Measurements from ENCODE around the gene CRY2. TPM values are rescaled to one million over a fixed set of nuclear protein-coding genes. Genes with fewer than 3 reads are reported as not detected.
"Not testable (repeated sequence)": the region's sequence is repeated elsewhere in the genome, so short reads cannot be mapped to it uniquely, and the experiment has no call there.

Gene CRY2
- total RNA-seq, 1 donor from 2014 or later, result 68.3 TPM

- no peak for ATAC-seq (ENCODE audit: poor library complexity)
- intact Hi-C loops (cut with DNase I), result no loop called here
- no peak for DNase-seq
These were observed 57.8 kb downstream of the CRY2 start for GRCh38 chr11:45905095-45905494.

GRCh38 chr11:45905576-45905975 is 58.3 kb downstream of the CRY2 start:
- DNase-seq; ATAC-seq (ENCODE audit: poor library complexity); intact Hi-C loops (cut with DNase I): not testable (repeated sequence)

- intact Hi-C loops (cut with DNase I), result no loop called here
- DNase-seq (no peak), ATAC-seq (ENCODE audit: poor library complexity) (no peak)
These were observed 58.9 kb downstream of the CRY2 start for GRCh38 chr11:45906096-45906682.

DNA sequence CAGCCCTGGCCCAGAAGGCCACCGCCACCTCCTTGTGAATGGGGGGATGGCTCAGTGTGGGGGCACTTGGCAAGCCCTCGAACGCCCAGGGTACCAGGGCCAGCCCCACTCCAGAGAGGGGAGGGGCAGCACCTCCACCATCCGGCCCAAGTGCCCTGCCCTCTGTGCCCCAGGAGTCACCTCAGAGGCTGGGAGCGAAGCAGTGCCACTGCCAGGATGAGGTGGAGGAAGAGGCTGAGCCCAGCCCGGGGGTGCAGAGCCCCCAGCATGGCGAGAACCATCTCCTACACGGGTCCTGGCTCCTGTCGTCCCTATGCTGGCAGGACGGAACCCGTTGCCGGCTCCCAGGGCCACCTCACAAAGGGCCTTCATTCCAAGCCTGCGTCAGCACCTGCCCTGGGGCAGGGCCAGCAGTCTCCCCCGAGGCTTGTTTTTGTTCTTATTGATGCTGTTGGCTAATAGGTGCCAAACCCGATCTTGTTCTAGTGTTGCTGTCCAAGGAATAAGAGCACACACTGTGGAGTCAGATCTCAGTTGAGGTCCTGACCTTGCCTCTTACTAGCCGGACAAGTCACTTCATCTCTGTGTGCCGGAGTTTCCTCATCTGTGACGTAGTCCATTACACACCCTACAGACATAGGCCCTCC is 59.8 kb downstream of the CRY2 start, which contains the start of gene FREY1:
Gene FREY1 (minus strand): TSS at position 307 of the 647 bp plus-strand sequence. CDS start 26 bp downstream, at position 281.
- intact Hi-C loops (cut with DNase I), result no loop called here
- DNase-seq (no peak), ATAC-seq (ENCODE audit: poor library complexity) (peak; percentile 8)

DNA sequence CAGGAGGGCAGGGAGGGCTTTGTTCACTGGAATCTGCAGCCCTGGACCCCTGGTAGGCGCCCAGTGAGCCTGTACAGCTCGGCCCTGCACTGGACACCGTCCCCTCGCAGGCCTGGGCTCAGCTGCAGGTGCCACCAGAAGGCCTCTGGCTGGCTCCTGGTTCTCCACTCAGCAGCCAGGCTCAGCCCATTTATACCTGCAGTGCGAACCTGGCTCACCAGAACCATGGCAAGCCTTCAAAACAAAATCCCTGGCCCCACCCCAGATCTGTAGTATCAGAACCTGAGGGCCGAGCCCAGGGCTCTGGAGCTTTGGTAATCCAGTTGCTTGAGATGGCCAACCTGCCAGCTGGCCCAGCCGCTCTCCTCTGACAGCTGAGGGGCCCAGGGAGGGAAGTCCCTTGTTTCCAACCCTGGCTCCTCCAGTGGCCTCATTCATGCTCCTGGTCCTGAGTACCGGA is 60.7 kb downstream of the CRY2 start:
- ATAC-seq (ENCODE audit: poor library complexity), result peak; percentile 18
- DNase-seq, result no peak
- intact Hi-C loops (cut with DNase I), result no loop called here

DNA sequence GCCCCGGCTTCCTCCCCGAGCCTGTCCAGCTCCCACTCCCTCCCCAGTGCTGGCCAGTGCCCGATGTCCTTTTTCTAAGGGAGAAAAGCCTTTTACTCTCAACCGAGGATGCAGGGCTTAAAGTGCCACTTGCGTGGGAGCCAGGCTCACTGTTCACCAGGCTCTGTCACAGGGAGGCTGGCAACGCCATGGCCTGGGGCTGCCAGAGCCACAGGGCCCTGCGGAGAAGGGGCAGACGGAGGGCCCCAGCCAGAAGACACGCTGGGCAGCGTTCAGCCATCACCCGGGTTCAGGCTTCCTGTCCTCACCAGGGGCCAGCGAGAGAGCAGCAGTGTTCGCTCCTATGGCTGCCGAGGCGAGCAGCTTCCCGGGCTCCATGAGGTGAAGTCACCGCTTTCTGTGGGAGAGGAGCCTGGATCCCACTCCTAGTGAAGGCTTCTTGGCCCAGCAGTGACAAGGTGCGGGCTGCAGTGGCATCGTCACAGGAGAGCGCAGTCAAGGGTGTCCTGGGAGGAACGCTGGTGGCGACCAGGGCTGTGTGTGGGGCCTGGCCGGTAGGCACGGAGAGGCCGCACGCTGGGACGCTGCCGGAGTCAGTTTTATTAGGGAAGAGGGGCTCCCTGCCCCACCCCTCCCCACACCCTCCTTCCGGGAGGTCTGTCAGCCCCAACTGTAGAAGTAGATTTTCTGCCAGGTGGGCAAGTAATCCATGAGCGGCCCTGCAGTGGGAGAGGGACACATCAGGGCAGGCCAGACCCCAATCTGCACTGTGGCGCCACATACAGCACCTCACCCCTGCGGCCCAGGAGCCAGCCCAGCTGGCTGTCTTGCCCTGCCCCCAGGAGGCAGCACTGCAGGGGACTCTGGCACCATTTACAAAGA is 62.6 kb downstream of the CRY2 start:
- intact Hi-C loops (cut with DNase I), result no loop called here
- ATAC-seq (ENCODE audit: poor library complexity), result no peak
- no peak for DNase-seq

DNA sequence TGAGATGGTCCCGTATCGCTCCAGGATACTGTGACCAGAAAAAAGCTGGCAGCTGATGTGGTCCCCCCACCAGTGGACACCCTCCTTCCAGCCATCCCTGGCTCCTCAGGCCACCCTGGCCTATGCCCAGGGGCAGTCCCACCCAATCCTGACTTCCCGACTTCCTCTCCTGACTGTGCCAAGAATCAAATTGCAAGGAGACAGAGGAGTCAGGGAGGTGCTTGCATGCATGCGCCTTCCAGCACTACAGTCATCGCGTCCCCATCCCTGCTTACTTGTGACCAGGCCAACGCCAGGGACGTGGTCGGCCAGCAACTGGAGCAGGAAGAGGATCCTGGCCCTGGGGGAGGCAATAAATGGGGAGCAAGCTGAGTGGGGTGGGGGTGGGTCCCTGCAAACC is 63.3 kb downstream of the CRY2 start:
- intact Hi-C loops (cut with DNase I), result no loop called here
- ATAC-seq (ENCODE audit: poor library complexity) (no peak), DNase-seq (no peak)

- ATAC-seq (ENCODE audit: poor library complexity) (no peak), DNase-seq (no peak)
- intact Hi-C loops (cut with DNase I), result no loop called here
These were observed 66.2 kb downstream of the CRY2 start for GRCh38 chr11:45913514-45913913.

DNA sequence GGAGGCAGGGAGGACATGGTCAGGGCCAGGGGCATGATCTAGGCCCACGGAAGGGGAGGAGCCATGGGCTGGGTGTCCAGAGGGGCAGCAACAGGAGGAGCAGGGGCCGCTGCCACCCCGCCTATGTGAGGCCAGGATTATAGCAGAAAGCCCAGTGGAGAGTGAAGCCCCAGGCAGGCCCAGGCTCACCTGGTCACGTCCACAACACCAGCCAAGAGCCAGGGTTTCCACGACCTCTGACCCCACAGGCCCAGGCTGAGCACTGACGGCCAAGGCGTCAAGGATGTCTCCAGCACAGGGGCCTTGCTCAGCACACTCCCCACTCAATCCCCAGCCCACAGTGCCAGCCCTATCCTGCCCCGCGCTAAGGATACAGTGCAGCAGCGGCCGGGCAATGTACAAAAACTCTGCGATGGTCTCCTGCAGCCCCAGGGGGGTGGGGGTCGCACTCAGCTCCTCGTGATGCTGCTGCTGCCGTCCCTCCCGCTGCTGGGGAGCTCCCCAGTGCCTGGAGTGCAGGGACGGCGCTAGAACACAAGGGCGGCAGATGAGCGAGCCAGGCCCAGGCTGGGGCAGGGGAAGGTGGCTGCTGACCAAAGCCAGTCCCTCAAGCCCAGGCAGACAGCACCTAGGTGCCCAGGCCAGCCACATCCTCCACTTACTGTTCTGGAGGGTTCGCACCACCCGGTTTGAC is 66.8 kb downstream of the CRY2 start:
- DNase-seq (no peak), ATAC-seq (ENCODE audit: poor library complexity) (no peak)
- intact Hi-C loops (cut with DNase I), result no loop called here

GRCh38 chr11:45915446-45915845 is 68.2 kb downstream of the CRY2 start:
- intact Hi-C loops (cut with DNase I), result loop anchor here (5.0 kb wide), 1 partner anchor 58 kb away; no protein-coding TSS in a partner anchor
- DNase-seq (no peak), ATAC-seq (ENCODE audit: poor library complexity) (no peak)

DNA sequence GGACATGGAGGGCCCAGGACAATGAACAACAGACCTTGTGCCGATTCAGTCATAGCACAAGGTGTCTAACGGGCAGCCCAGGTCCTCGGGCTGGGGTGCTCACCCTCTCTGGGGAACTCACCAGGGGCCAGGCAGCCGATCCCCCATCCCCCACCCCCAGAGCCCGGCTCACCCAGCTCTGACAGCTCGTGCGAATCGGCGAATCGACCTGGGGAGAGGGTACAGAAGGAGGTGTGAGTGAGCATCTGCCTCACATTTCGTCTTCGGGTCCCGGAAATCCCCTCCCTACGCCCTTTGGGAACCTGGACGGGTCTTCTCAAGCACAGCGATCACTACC is 70.0 kb downstream of the CRY2 start:
- intact Hi-C loops (cut with DNase I), result loop anchor here (5.0 kb wide), 1 partner anchor 60 kb away; no protein-coding TSS in a partner anchor
- DNase-seq (no peak), ATAC-seq (ENCODE audit: poor library complexity) (no peak)

GRCh38 chr11:45917623-45918330 is 70.5 kb downstream of the CRY2 start, which contains the start of gene PEX16:
TSS of gene PEX16 (minus strand) at chr11:45917877. CDS start at chr11:45917811, 66 bp downstream.
- intact Hi-C loops (cut with DNase I), result loop anchor here (5.0 kb wide), 1 partner anchor 60 kb away; no protein-coding TSS in a partner anchor
- ATAC-seq (ENCODE audit: poor library complexity), result peak; percentile 96
- DNase-seq, result peak; percentile 98

DNA sequence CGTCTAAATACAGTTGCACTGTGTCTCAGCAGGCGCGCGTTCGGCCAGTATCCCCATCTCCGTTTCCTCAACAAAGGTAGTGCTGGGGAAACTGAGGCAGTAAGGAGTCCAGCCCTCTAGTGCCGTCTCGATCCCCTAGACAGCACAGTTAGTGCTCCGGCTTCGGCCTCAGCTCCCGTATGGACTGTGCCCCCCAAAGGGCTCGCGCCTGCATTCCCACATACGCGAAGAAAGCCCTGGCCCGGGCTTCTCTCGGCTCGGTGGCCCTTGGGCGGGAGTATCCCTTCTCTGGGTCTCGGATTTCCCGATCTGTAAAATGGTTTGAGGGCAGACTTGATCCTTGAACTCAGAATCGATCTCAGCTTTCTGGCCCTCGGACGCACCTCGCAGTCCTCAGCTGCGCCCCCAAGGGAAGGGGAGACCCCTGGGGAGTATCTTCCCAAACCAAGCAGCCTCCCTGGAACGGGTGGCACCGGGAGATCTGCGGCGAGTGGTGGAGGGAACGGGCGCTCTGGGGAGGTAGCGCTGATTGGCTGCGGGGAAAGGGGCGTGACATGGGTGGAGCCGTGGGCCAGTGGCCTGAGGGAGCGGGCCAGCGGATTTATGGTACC is 71.2 kb downstream of the CRY2 start:
- ATAC-seq (ENCODE audit: poor library complexity) (peak; percentile 91), DNase-seq (peak; percentile 91)
- intact Hi-C loops (cut with DNase I), result loop anchor here (5.0 kb wide), 1 partner anchor 61 kb away; no protein-coding TSS in a partner anchor

GRCh38 chr11:45918962-45919675 is 71.8 kb downstream of the CRY2 start:
- no peak for ATAC-seq (ENCODE audit: poor library complexity)
- intact Hi-C loops (cut with DNase I), result loop anchor here (5.0 kb wide), 1 partner anchor 62 kb away; no protein-coding TSS in a partner anchor
- peak; percentile 26 for DNase-seq

- intact Hi-C loops (cut with DNase I), result loop anchor here (5.0 kb wide), 1 partner anchor 63 kb away; no protein-coding TSS in a partner anchor
- DNase-seq (peak; percentile 44), ATAC-seq (ENCODE audit: poor library complexity) (no peak)
These were observed 72.7 kb downstream of the CRY2 start for GRCh38 chr11:45919806-45920530.
